ENCODE results near the gene CHGA.

DNA sequence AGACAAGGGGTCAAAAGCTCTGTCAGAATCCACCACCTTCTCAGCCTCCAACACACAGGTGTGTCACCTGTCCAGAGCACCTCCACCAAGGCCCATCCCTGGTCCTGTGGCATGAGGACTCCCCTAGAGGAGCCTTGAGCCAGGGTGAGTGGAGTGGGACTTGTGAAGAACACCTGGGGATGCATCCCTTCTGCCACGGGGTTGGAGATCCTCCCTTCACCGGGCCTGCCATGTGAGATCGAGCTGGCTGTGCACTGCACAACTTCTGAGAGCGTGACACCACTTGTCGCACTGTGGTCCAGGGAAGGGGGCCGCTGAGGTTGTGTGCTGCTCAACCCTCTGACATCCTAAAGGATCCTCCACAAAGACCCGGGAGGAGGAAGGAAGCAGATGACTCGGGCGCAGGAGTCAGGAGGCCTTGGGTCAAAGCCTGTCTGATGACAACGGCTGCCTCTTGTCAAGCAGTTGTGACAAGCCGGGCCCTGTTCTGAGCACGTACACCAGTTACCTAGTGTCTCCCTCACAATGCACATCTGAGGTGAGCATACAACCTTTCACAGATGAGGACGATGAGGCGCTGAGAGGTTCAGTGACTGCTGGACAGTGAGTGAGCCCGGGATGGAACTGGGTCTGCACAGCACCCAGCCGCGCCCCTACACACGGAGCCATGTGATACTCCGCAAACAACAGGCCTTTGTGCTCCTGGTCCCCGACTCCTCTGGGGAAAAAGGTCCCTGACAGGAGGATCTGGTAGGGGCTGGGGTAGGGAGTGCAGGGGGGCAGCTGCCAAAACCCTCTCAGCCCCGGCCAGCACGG lies 35.6 kb downstream of the CHGA start:
- TF ChIP-seq POLR2A (IDR thresholded peaks at IDR 0.05), result no peak
- TF ChIP-seq, protein P1, sequence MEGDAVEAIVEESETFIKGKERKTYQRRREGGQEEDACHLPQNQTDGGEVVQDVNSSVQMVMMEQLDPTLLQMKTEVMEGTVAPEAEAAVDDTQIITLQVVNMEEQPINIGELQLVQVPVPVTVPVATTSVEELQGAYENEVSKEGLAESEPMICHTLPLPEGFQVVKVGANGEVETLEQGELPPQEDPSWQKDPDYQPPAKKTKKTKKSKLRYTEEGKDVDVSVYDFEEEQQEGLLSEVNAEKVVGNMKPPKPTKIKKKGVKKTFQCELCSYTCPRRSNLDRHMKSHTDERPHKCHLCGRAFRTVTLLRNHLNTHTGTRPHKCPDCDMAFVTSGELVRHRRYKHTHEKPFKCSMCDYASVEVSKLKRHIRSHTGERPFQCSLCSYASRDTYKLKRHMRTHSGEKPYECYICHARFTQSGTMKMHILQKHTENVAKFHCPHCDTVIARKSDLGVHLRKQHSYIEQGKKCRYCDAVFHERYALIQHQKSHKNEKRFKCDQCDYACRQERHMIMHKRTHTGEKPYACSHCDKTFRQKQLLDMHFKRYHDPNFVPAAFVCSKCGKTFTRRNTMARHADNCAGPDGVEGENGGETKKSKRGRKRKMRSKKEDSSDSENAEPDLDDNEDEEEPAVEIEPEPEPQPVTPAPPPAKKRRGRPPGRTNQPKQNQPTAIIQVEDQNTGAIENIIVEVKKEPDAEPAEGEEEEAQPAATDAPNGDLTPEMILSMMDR (IDR thresholded peaks at IDR 0.05), result no peak

All from heart left ventricle (tissue), 13 donors.